BE2C (cell line): ENCODE results near the gene BRICD5.

Experiments
- DNase-seq: peaks from one replicate; pipeline ENCODE4 v3.0.0-alpha.2; 2020
- H3K27me3 ChIP-seq: fragments of 250-450 bp; sonication (Bioruptor Pico); 2 replicates; pipeline ENCODE4 v1.5.1; 2020; ENCODE audit warnings: mild to moderate bottlenecking
- H3K36me3 ChIP-seq: fragments of 250-450 bp; sonication (Bioruptor Pico); 2 replicates; pipeline ENCODE4 v1.5.1; 2020; ENCODE audit warnings: mild to moderate bottlenecking
- H3K4me1 ChIP-seq: fragments of 250-450 bp; sonication (Bioruptor Pico); 2 replicates; pipeline ENCODE4 v1.5.1; 2020
- H3K4me3 ChIP-seq: 2 replicates; pipeline ENCODE4 v1.5.1; 2011; ENCODE audit warnings: low read depth, low read length
- H3K9me3 ChIP-seq: fragments of 250-450 bp; sonication (Bioruptor Pico); 2 replicates; pipeline ENCODE4 v1.5.1; 2020
- CTCF ChIP-seq: IDR thresholded peaks from 2 replicates; pipeline ENCODE4 v1.5.1; 2012; ENCODE audit warnings: mild to moderate bottlenecking, low read depth, low read length

BRICD5 gene

GRCh38 chr16:2208772-2209171, 1.9 kb downstream of the BRICD5 start:
- H3K4me1 ChIP-seq, result peaks cover 21% of the 10 kb centered on the region

GRCh38 chr16:2208308-2208707, 2.4 kb downstream of the BRICD5 start:
- peaks cover 21% of the 10 kb centered on the region for H3K4me1 ChIP-seq
- TF ChIP-seq CTCF, result no peak
- no peak overlapping the region for H3K4me3 ChIP-seq
- DNase-seq, result no peak
- H3K27me3 ChIP-seq, result no peaks in the 10 kb centered on the region
- no peaks in the 10 kb centered on the region for H3K9me3 ChIP-seq
- H3K36me3 ChIP-seq, result peaks cover 47% of the 10 kb centered on the region

More at GRCh38 chr16:2208772-2209171, 1.9 kb downstream of the BRICD5 start:
- no peaks in the 10 kb centered on the region for H3K9me3 ChIP-seq
- DNase-seq, result no peak
- no peak overlapping the region for H3K4me3 ChIP-seq
- TF ChIP-seq CTCF, result no peak
- H3K27me3 ChIP-seq, result no peaks in the 10 kb centered on the region
- peaks cover 47% of the 10 kb centered on the region for H3K36me3 ChIP-seq

- no peak for DNase-seq
- H3K36me3 ChIP-seq, result peaks cover 46% of the 10 kb centered on the region
- H3K9me3 ChIP-seq, result no peaks in the 10 kb centered on the region
- H3K4me1 ChIP-seq, result peaks cover 20% of the 10 kb centered on the region
- no peaks in the 10 kb centered on the region for H3K27me3 ChIP-seq
- H3K4me3 ChIP-seq, result no peak overlapping the region
- TF ChIP-seq CTCF, result no peak
These were observed 2.8 kb downstream of the BRICD5 start for GRCh38 chr16:2207872-2208271.

- H3K4me3 ChIP-seq, result no peak overlapping the region
- TF ChIP-seq CTCF, result no peak
- peaks cover 36% of the 10 kb centered on the region for H3K36me3 ChIP-seq
- H3K4me1 ChIP-seq, result peaks cover 13% of the 10 kb centered on the region
- no peaks in the 10 kb centered on the region for H3K27me3 ChIP-seq
- no peaks in the 10 kb centered on the region for H3K9me3 ChIP-seq
- no peak for DNase-seq
These were observed 3.8 kb downstream of the BRICD5 start for GRCh38 chr16:2206780-2207433.

- no peak for DNase-seq
- Histone ChIP-seq H3K9me3 (no peaks in the 10 kb centered on the region), H3K4me1 (peaks cover 13% of the 10 kb centered on the region), H3K27me3 (no peaks in the 10 kb centered on the region), H3K36me3 (peaks cover 36% of the 10 kb centered on the region), H3K4me3 (peak overlapping the region; percentile 80)
- TF ChIP-seq CTCF, result no peak
These were observed 4.3 kb downstream of the BRICD5 start for GRCh38 chr16:2206420-2206779.

- Histone ChIP-seq H3K27me3 (no peaks in the 10 kb centered on the region), H3K4me1 (peaks cover 11% of the 10 kb centered on the region), H3K36me3 (peaks cover 36% of the 10 kb centered on the region), H3K9me3 (no peaks in the 10 kb centered on the region), H3K4me3 (peak overlapping the region; percentile 80)
- DNase-seq, result no peak
- TF ChIP-seq CTCF, result no peak
These were observed 4.7 kb downstream of the BRICD5 start for GRCh38 chr16:2205967-2206313.
